Neural cell (in vitro differentiated cells): ENCODE data around the gene SUPT3H. TPM values are rescaled to one million over a fixed set of nuclear protein-coding genes. Genes with fewer than 3 reads are reported as not detected.

Experiments used
- H2AFZ ChIP-seq: fragments of 200-600, 300-800 bp; sonication (generic), shearing (Covaris generic); 2 replicates; pipeline ENCODE4 v1.6.0; 2014; ENCODE audit warnings: low read depth, mild to moderate bottlenecking, antibody characterized with exemption, low read length, moderate library complexity
- H3F3A ChIP-seq: fragments of 200-600 bp; shearing (Covaris generic); 2 replicates; pipeline ENCODE4 v1.6.1; 2016; ENCODE audit warnings: mild to moderate bottlenecking, moderate library complexity, mixed read lengths, antibody characterized with exemption, low read length; ENCODE audit not compliant: insufficient read depth, poor library complexity, severe bottlenecking
- H3K27ac ChIP-seq: fragments of 200-600, 300-800 bp; sonication (generic), shearing (Covaris generic); 2 replicates; pipeline ENCODE4 v1.5.1; 2014; ENCODE audit warnings: mild to moderate bottlenecking, low read length, moderate library complexity
- H3K27me3 ChIP-seq: fragments of 300-800, 200-600 bp; sonication (generic), shearing (Covaris generic); 2 replicates; pipeline ENCODE4 v1.6.0; 2014; ENCODE audit warnings: mild to moderate bottlenecking, low read depth, low read length, moderate library complexity; ENCODE audit not compliant: insufficient read depth
- H3K36me3 ChIP-seq: fragments of 300-800, 200-600 bp; sonication (generic), shearing (Covaris generic); 2 replicates; pipeline ENCODE4 v1.5.1; 2014; ENCODE audit warnings: mild to moderate bottlenecking, antibody characterized with exemption, low read length, moderate library complexity; ENCODE audit not compliant: insufficient read depth
- H3K4me2 ChIP-seq: fragments of 300-800, 200-600 bp; sonication (generic), shearing (Covaris generic); 2 replicates; pipeline ENCODE4 v1.6.0; 2014; ENCODE audit warnings: mild to moderate bottlenecking, low read length
- H3K4me3 ChIP-seq: fragments of 300-800, 200-600 bp; sonication (generic), shearing (Covaris generic); 2 replicates; pipeline ENCODE4 v1.5.1; 2014; ENCODE audit warnings: mild to moderate bottlenecking, low read length, moderate library complexity
- H3K79me2 ChIP-seq: fragments of 200-600 bp; shearing (Covaris generic); replicated peaks from 2 replicates; pipeline ENCODE4 v1.6.0; 2014; ENCODE audit warnings: mild to moderate bottlenecking, low read length, moderate library complexity; ENCODE audit not compliant: insufficient read depth
- H3K9ac ChIP-seq: fragments of 300-800, 200-600 bp; sonication (generic), shearing (Covaris generic); 2 replicates; pipeline ENCODE4 v1.6.1; 2016; ENCODE audit warnings: mild to moderate bottlenecking, low read length, mixed read lengths
- H3K9me2 ChIP-seq: fragments of 200-600 bp; shearing (Covaris generic); 2 replicates; pipeline ENCODE4 v1.6.1; 2016; ENCODE audit warnings: mild to moderate bottlenecking, low read length, mixed read lengths; ENCODE audit not compliant: insufficient read depth
- H3K9me3 ChIP-seq: fragments of 200-600, 300-800 bp; sonication (generic), shearing (Covaris generic); 2 replicates; pipeline ENCODE4 v1.6.1; 2016; ENCODE audit warnings: mild to moderate bottlenecking, mixed run types, low read length, moderate library complexity, mixed read lengths
- H4K20me1 ChIP-seq: fragments of 200-600 bp; shearing (Covaris generic); 2 replicates; pipeline ENCODE4 v1.6.1; 2016; ENCODE audit warnings: mild to moderate bottlenecking, mixed run types; ENCODE audit not compliant: insufficient read depth
- EP300 ChIP-seq: fragments of 450-650 bp; conservative IDR thresholded peaks from 2 replicates; pipeline ENCODE4 v1.6.1; 2014; ENCODE audit warnings: antibody characterized with exemption, mild to moderate bottlenecking, moderate library complexity; ENCODE audit not compliant: poor library complexity, severe bottlenecking
- EZH2 ChIP-seq: fragments of 200-600, 300-800 bp; shearing (Covaris generic), sonication (generic); IDR thresholded peaks from 2 replicates; pipeline ENCODE4 v1.6.1; 2014; ENCODE audit warnings: antibody characterized with exemption, low read length, borderline replicate concordance, mild to moderate bottlenecking; ENCODE audit not compliant: insufficient read depth, poor library complexity, severe bottlenecking
- MXI1 ChIP-seq: fragments of 450-650 bp; conservative IDR thresholded peaks from 2 replicates; pipeline ENCODE4 v1.6.1; 2014; ENCODE audit warnings: antibody characterized with exemption, mild to moderate bottlenecking; ENCODE audit not compliant: poor library complexity, severe bottlenecking
- POLR2AphosphoS5 ChIP-seq: IDR thresholded peaks from 2 replicates; pipeline ENCODE4 v1.6.1; 2012
- RAD21 ChIP-seq: fragments of 450-650 bp; conservative IDR thresholded peaks from 2 replicates; pipeline ENCODE4 v1.6.1; 2014; ENCODE audit warnings: antibody characterized with exemption, mild to moderate bottlenecking, moderate library complexity
- SMC3 ChIP-seq: fragments of 450-650 bp; conservative IDR thresholded peaks from 2 replicates; pipeline ENCODE4 v1.6.1; 2014; ENCODE audit warnings: antibody characterized with exemption, mild to moderate bottlenecking, moderate library complexity; ENCODE audit not compliant: poor library complexity
- TAF1 ChIP-seq: IDR thresholded peaks from 2 replicates; pipeline ENCODE4 v1.6.1; 2012; ENCODE audit warnings: low read depth
- polyA plus RNA-seq: library from polyadenylated mRNA; depleted of rRNA; stranded (reverse); fragments of >200 nt; gene quantifications from 2 replicates; pipeline ENCODE4 v1.2.3, GENCODE V29; 2014
- TF ChIP-seq, protein P1 (sequence below): IDR thresholded peaks from 2 replicates; pipeline ENCODE4 v1.6.1; 2012; ENCODE audit warnings: borderline replicate concordance
- TF ChIP-seq, protein P2 (sequence below): fragments of 450-650 bp; IDR thresholded peaks from 2 replicates; pipeline ENCODE4 v1.5.1; 2014; ENCODE audit warnings: antibody characterized with exemption, mild to moderate bottlenecking, moderate library complexity; ENCODE audit not compliant: poor library complexity, severe bottlenecking

Gene SUPT3H
- polyA plus RNA-seq, 1 donor from 2014 or later, result 6.8 TPM

DNA sequence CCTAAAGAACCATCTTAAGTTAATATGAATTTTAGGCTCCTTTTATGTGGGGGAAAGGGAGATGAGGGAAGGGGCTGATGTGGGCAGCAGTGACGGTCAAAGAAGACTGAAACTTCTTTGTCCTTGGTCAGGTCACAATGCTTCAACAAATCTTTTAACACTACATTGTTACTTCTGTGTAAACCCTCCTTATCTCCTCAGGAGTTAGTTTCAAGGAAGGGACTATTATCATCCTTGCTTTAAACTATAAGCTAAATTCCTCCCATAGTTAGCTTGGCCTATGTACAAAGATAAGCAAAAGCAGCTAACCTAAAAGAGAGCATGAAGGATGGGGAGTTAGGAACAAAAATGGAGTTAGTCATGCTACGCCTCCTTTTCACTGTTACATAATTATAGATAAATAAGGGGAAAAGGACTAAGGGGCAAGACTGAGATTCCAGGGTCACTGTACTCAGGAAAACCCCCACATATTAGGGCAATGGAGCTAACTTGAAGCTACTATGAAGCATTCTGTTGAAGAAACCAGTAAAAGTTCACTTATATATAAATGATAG lies 222.3 kb downstream of the SUPT3H start:
- Histone ChIP-seq H3F3A (no peaks in the 10 kb centered on the region), H3K9me2 (no peaks in the 10 kb centered on the region), H3K4me2 (no peak overlapping the region), H3K79me2 (no peaks in the 10 kb centered on the region), H2AFZ (no peak overlapping the region), H3K36me3 (no peaks in the 10 kb centered on the region), H4K20me1 (no peaks in the 10 kb centered on the region), H3K9me3 (no peaks in the 10 kb centered on the region), H3K27ac (no peak overlapping the region), H3K4me3 (no peak overlapping the region), H3K9ac (no peak overlapping the region), H3K27me3 (no peaks in the 10 kb centered on the region)
- no peak for TF ChIP-seq RAD21
- TF ChIP-seq MXI1, result no peak
- TF ChIP-seq, protein P1, sequence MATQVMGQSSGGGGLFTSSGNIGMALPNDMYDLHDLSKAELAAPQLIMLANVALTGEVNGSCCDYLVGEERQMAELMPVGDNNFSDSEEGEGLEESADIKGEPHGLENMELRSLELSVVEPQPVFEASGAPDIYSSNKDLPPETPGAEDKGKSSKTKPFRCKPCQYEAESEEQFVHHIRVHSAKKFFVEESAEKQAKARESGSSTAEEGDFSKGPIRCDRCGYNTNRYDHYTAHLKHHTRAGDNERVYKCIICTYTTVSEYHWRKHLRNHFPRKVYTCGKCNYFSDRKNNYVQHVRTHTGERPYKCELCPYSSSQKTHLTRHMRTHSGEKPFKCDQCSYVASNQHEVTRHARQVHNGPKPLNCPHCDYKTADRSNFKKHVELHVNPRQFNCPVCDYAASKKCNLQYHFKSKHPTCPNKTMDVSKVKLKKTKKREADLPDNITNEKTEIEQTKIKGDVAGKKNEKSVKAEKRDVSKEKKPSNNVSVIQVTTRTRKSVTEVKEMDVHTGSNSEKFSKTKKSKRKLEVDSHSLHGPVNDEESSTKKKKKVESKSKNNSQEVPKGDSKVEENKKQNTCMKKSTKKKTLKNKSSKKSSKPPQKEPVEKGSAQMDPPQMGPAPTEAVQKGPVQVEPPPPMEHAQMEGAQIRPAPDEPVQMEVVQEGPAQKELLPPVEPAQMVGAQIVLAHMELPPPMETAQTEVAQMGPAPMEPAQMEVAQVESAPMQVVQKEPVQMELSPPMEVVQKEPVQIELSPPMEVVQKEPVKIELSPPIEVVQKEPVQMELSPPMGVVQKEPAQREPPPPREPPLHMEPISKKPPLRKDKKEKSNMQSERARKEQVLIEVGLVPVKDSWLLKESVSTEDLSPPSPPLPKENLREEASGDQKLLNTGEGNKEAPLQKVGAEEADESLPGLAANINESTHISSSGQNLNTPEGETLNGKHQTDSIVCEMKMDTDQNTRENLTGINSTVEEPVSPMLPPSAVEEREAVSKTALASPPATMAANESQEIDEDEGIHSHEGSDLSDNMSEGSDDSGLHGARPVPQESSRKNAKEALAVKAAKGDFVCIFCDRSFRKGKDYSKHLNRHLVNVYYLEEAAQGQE, result no peak
- no peak for TF ChIP-seq EZH2
- no peak for TF ChIP-seq TAF1
- no peak for TF ChIP-seq EP300
- no peak for TF ChIP-seq POLR2AphosphoS5
- TF ChIP-seq SMC3, result no peak
- TF ChIP-seq, protein P2, sequence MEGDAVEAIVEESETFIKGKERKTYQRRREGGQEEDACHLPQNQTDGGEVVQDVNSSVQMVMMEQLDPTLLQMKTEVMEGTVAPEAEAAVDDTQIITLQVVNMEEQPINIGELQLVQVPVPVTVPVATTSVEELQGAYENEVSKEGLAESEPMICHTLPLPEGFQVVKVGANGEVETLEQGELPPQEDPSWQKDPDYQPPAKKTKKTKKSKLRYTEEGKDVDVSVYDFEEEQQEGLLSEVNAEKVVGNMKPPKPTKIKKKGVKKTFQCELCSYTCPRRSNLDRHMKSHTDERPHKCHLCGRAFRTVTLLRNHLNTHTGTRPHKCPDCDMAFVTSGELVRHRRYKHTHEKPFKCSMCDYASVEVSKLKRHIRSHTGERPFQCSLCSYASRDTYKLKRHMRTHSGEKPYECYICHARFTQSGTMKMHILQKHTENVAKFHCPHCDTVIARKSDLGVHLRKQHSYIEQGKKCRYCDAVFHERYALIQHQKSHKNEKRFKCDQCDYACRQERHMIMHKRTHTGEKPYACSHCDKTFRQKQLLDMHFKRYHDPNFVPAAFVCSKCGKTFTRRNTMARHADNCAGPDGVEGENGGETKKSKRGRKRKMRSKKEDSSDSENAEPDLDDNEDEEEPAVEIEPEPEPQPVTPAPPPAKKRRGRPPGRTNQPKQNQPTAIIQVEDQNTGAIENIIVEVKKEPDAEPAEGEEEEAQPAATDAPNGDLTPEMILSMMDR, result no peak

DNA sequence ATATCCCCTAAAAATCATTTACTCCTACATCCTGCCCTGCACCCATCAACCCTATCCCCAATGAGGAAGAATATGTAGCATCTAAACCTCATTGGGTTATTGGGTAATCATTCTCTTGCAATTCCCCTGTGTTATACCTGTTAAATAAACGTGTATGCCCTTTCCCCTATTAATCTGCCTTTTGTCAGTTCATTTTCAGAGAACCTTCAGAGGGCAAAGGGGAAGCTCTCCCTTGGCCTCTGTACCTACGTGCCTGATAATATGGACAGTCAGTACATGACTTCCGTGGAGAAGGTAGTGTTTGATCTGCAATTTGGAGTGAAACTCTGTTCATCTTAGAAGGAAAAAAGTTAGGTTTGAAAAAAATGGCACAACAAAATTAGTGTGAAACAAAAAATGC lies 223.1 kb downstream of the SUPT3H start:
- Histone ChIP-seq H3F3A (no peaks in the 10 kb centered on the region), H3K36me3 (no peaks in the 10 kb centered on the region), H3K9me3 (no peaks in the 10 kb centered on the region), H3K9ac (no peak overlapping the region), H3K79me2 (no peaks in the 10 kb centered on the region), H3K27ac (no peak overlapping the region), H3K4me3 (no peak overlapping the region), H3K27me3 (no peaks in the 10 kb centered on the region), H3K9me2 (no peaks in the 10 kb centered on the region), H3K4me2 (no peak overlapping the region), H2AFZ (no peak overlapping the region), H4K20me1 (no peaks in the 10 kb centered on the region)
- TF ChIP-seq, protein P2, result no peak
- TF ChIP-seq SMC3, result no peak
- TF ChIP-seq EZH2, result no peak
- no peak for TF ChIP-seq TAF1
- no peak for TF ChIP-seq MXI1
- no peak for TF ChIP-seq POLR2AphosphoS5
- TF ChIP-seq RAD21, result no peak
- TF ChIP-seq EP300, result no peak
- TF ChIP-seq, protein P1, result no peak
